Measurements from ENCODE around the gene HMCN1. TPM values are rescaled to one million over a fixed set of nuclear protein-coding genes. Genes with fewer than 3 reads are reported as not detected.

The HMCN1 gene
- total and polyA plus RNA-seq, 2 donors (not counting 1 experiment from before 2014, with no cell fraction given), result 6.8 to 21.0 TPM

GRCh38 chr1:186002406-186002805 lies 268.2 kb downstream of the HMCN1 start:
- no peak overlapping the region for H3K27ac ChIP-seq (ENCODE audit: insufficient read depth, low read length)
- no peaks in the 10 kb centered on the region for H3K9me3 ChIP-seq (ENCODE audit: control insufficient read depth, insufficient read depth, low read depth, low read length)
- no peak overlapping the region for H3K4me2 ChIP-seq (ENCODE audit: extremely low read depth, insufficient read depth, low read length)
- H3K79me2 ChIP-seq (ENCODE audit: control insufficient read depth, insufficient read depth, low read length), result no peaks in the 10 kb centered on the region
- no peak overlapping the region for H2AFZ ChIP-seq (ENCODE audit: low read length)
- no peaks in the 10 kb centered on the region for H3K4me1 ChIP-seq (ENCODE audit: control insufficient read depth, extremely low read depth, insufficient read depth, low read length)
- no peak for TF ChIP-seq EZH2 (IDR thresholded peaks at IDR 0.05; ENCODE audit: low read length, missing control alignments)
- DNase-seq (ENCODE audit: low read depth in 2 of 2), result no peak
- no peaks in the 10 kb centered on the region for H4K20me1 ChIP-seq (ENCODE audit: control insufficient read depth, extremely low read depth, insufficient read depth, low read length)
- H3K9ac ChIP-seq (ENCODE audit: insufficient read depth, low read length), result no peak overlapping the region
- H3K4me3 ChIP-seq (replicated peaks in 1 of 4; ENCODE audit: control extremely low read depth in 1 of 4, insufficient read depth in 1 of 4, low read depth in 3 of 4, low read length in 4 of 4), result no peak overlapping the region
- H3K36me3 ChIP-seq (ENCODE audit: control insufficient read depth, insufficient read depth, low read length), result no peaks in the 10 kb centered on the region
- H3K27me3 ChIP-seq (ENCODE audit: control insufficient read depth, insufficient read depth, low read length), result no peaks in the 10 kb centered on the region

- no peak overlapping the region for H3K4me2 ChIP-seq (ENCODE audit: extremely low read depth, insufficient read depth, low read length)
- no peak overlapping the region for H3K9ac ChIP-seq (ENCODE audit: insufficient read depth, low read length)
- H3K27ac ChIP-seq (ENCODE audit: insufficient read depth, low read length), result no peak overlapping the region
- no peaks in the 10 kb centered on the region for H3K9me3 ChIP-seq (ENCODE audit: control insufficient read depth, insufficient read depth, low read depth, low read length)
- no peaks in the 10 kb centered on the region for H4K20me1 ChIP-seq (ENCODE audit: control insufficient read depth, extremely low read depth, insufficient read depth, low read length)
- no peaks in the 10 kb centered on the region for H3K4me1 ChIP-seq (ENCODE audit: control insufficient read depth, extremely low read depth, insufficient read depth, low read length)
- H3K79me2 ChIP-seq (ENCODE audit: control insufficient read depth, insufficient read depth, low read length), result no peaks in the 10 kb centered on the region
- no peak overlapping the region for H3K4me3 ChIP-seq (replicated peaks in 1 of 4; ENCODE audit: control extremely low read depth in 1 of 4, insufficient read depth in 1 of 4, low read depth in 3 of 4, low read length in 4 of 4)
- peak; percentile 5 to 84 for DNase-seq (ENCODE audit: low read depth in 2 of 2)
- no peak for TF ChIP-seq EZH2 (IDR thresholded peaks at IDR 0.05; ENCODE audit: low read length, missing control alignments)
- TF ChIP-seq CTCF (conservative IDR thresholded peaks at IDR 0.05 in 1 of 2, IDR thresholded peaks at IDR 0.05 in 1 of 2; ENCODE audit: low read depth in 1 of 2, low read length in 2 of 2), result no peak
- no peaks in the 10 kb centered on the region for H3K27me3 ChIP-seq (ENCODE audit: control insufficient read depth, insufficient read depth, low read length)
- H2AFZ ChIP-seq (ENCODE audit: low read length), result no peak overlapping the region
- H3K36me3 ChIP-seq (ENCODE audit: control insufficient read depth, insufficient read depth, low read length), result no peaks in the 10 kb centered on the region
Measured at GRCh38 chr1:186009039-186009737, 275.0 kb downstream of the HMCN1 start.

GRCh38 chr1:186014370-186015037 lies 280.3 kb downstream of the HMCN1 start:
- peak; percentile 14 to 84 for DNase-seq (ENCODE audit: low read depth in 2 of 2)
- Histone ChIP-seq H3K27ac (ENCODE audit: insufficient read depth, low read length) (no peak overlapping the region), H3K9ac (ENCODE audit: insufficient read depth, low read length) (no peak overlapping the region), H3K4me2 (ENCODE audit: extremely low read depth, insufficient read depth, low read length) (no peak overlapping the region), H3K4me1 (ENCODE audit: control insufficient read depth, extremely low read depth, insufficient read depth, low read length) (no peaks in the 10 kb centered on the region), H4K20me1 (ENCODE audit: control insufficient read depth, extremely low read depth, insufficient read depth, low read length) (no peaks in the 10 kb centered on the region), H3K36me3 (ENCODE audit: control insufficient read depth, insufficient read depth, low read length) (no peaks in the 10 kb centered on the region), H3K27me3 (ENCODE audit: control insufficient read depth, insufficient read depth, low read length) (no peaks in the 10 kb centered on the region), H3K9me3 (ENCODE audit: control insufficient read depth, insufficient read depth, low read depth, low read length) (no peaks in the 10 kb centered on the region), H3K79me2 (ENCODE audit: control insufficient read depth, insufficient read depth, low read length) (no peaks in the 10 kb centered on the region), H3K4me3 (replicated peaks in 1 of 4; ENCODE audit: control extremely low read depth in 1 of 4, insufficient read depth in 1 of 4, low read depth in 3 of 4, low read length in 4 of 4) (no peak overlapping the region), H2AFZ (ENCODE audit: low read length) (no peak overlapping the region)
- TF ChIP-seq EZH2 (IDR thresholded peaks at IDR 0.05; ENCODE audit: low read length, missing control alignments), result no peak
- TF ChIP-seq CTCF (conservative IDR thresholded peaks at IDR 0.05 in 1 of 2, IDR thresholded peaks at IDR 0.05 in 1 of 2; ENCODE audit: low read depth in 1 of 2, low read length in 2 of 2), result no peak
